Central memory CD8-positive, alpha-beta T cell (primary cell): ENCODE measurements around the gene LRRC36.
"Not testable (repeated sequence)": the region's sequence is repeated elsewhere in the genome, so short reads cannot be mapped to it uniquely, and the experiment has no call there.

Experiments used
- ATAC-seq: fragments of 150-1000 bp; cut with Tn5 transposase; replicated peaks from 2 replicates; pipeline ENCODE4 v1.10.0; 2022; ENCODE audit warnings: mild to moderate bottlenecking, moderate FRiP score, moderate number of reproducible peaks; ENCODE audit not compliant: poor library complexity, severe bottlenecking; ENCODE audit errors: extremely low read depth
- DNase-seq, 2 donors: peaks; one replicate each; pipeline ENCODE4 v3.0.0; 2021; ENCODE audit warnings: low spot score in 2 of 2
- H3K27ac Mint-ChIP-seq: one replicate; pipeline ENCODE4 v1.8.0; 2022; ENCODE audit warnings: low read depth, mild to moderate bottlenecking, moderate library complexity, mixed read lengths
- H3K27me3 Mint-ChIP-seq: one replicate; pipeline ENCODE4 v1.8.0; 2022; ENCODE audit warnings: mixed read lengths
- H3K36me3 Mint-ChIP-seq: one replicate; pipeline ENCODE4 v1.8.0; 2022; ENCODE audit warnings: mild to moderate bottlenecking, moderate library complexity, mixed read lengths; ENCODE audit not compliant: insufficient read depth
- H3K4me1 Mint-ChIP-seq: one replicate; pipeline ENCODE4 v1.8.0; 2022; ENCODE audit warnings: mixed read lengths
- H3K4me3 Mint-ChIP-seq: one replicate; pipeline ENCODE4 v1.8.0; 2022; ENCODE audit warnings: mild to moderate bottlenecking, moderate library complexity, mixed read lengths
- H3K9me3 Mint-ChIP-seq: one replicate; pipeline ENCODE4 v1.8.0; 2022; ENCODE audit warnings: mixed read lengths

The LRRC36 gene

GRCh38 chr16:67409631-67410030, 83.0 kb downstream of the LRRC36 start:
- Mint-ChIP-seq H3K4me3 (no peak overlapping the region), H3K4me1 (peaks cover 7% of the 10 kb centered on the region), H3K9me3 (no peaks in the 10 kb centered on the region), H3K27me3 (peaks cover 9% of the 10 kb centered on the region), H3K27ac (no peak overlapping the region), H3K36me3 (no peaks in the 10 kb centered on the region)
- no peak for ATAC-seq
- DNase-seq = no peak

DNA sequence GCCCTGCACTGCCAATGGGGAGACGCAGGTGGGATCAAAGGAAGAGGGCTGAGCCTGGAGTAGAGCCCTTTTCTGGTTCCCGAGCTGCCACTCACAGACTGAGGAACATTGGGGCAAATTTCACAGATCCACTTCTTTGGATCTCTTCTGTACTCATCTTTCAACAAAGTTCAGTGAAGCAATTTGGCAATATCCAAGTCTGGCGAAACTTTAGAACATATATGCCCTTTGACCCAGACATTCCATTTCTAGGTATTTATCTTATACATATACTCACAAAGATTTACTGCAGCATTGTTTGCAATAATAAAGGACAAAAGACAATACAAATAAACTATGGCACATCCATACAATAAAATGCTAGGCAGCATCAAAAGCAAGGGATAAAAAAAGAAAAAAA, 84.7 kb downstream of the LRRC36 start:
- Mint-ChIP-seq H3K4me3 (no peak overlapping the region), H3K36me3 (no peaks in the 10 kb centered on the region), H3K9me3 (no peaks in the 10 kb centered on the region), H3K27me3 (peaks cover 9% of the 10 kb centered on the region), H3K4me1 (peaks cover 13% of the 10 kb centered on the region), H3K27ac (no peak overlapping the region)
- DNase-seq (no peak), ATAC-seq (no peak)

- Mint-ChIP-seq H3K4me1 (peaks cover 18% of the 10 kb centered on the region), H3K9me3 (no peaks in the 10 kb centered on the region), H3K27me3 (peaks cover 12% of the 10 kb centered on the region), H3K27ac (no peak overlapping the region), H3K36me3 (peaks cover 1% of the 10 kb centered on the region), H3K4me3 (no peak overlapping the region)
- DNase-seq (no peak), ATAC-seq (no peak)
Observed at GRCh38 chr16:67412294-67412693, 85.7 kb downstream of the LRRC36 start.

DNA sequence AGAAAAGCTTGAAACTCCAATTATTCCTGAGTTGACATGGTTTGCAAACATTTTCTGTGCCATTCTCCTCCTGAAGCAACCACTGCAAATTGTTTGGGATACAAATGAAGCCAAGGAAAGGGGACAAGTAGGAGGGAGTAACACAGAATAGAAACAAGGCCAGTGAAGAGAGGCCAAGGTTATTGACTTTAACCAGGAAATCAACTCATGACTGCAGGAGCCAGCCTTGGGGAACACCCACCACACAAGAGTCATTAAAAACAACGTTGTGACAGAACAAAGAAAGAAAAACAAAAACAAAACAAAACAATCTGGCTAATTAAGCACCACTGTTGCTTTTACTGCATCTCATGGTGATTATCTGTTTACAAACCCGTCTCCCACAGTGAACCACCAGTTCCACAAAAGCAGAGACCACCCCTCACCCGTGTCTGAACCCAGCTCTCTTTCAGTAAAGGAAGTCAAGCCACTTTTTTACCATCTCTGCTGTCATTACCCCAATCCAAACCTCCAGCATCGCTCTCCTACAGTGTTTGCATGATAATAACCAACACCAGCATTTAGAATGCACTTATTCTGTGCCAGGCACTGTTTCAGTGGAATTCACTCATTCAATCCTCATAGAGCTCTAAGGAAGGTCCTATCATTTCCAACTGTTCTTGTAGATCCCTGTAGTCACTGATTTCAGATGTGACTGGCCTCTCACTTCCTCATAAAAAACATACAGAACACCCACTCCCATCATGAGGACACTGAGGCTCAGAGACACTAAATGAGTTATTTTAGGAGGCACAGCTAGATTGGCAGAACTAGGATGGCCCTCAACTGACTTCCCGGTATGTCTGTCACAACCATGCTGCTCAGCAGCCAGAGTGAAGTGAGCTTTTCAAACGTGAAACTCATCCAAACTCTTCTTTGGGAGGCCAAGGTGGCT, 87.6 kb downstream of the LRRC36 start:
- Mint-ChIP-seq H3K36me3 (peaks cover 1% of the 10 kb centered on the region), H3K9me3 (no peaks in the 10 kb centered on the region), H3K27ac (no peak overlapping the region), H3K27me3 (peaks cover 14% of the 10 kb centered on the region), H3K4me1 (peaks cover 18% of the 10 kb centered on the region), H3K4me3 (no peak overlapping the region)
- DNase-seq (no peak), ATAC-seq (no peak)

GRCh38 chr16:67415421-67415820, 88.8 kb downstream of the LRRC36 start:
- not testable (repeated sequence) for H3K27me3 Mint-ChIP-seq
- peaks cover 18% of the 10 kb centered on the region for H3K4me1 Mint-ChIP-seq

GRCh38 chr16:67415872-67416793, 89.5 kb downstream of the LRRC36 start, which contains the start of gene ZDHHC1:
ZDHHC1 (minus strand) TSS chr16:67416477; CDS start chr16:67407775, 8,702 bp downstream.
- ATAC-seq (peak; percentile 79), DNase-seq (peak in 1 of 2 donors; percentile 31)
- H3K9me3 Mint-ChIP-seq = no peaks in the 10 kb centered on the region
- peaks cover 1% of the 10 kb centered on the region for H3K36me3 Mint-ChIP-seq
- peaks cover 18% of the 10 kb centered on the region for H3K4me1 Mint-ChIP-seq
- peak within 1 kb of the TSS; percentile 80 for H3K4me3 Mint-ChIP-seq
- no peak within 1 kb of the TSS for H3K27ac Mint-ChIP-seq
- peaks cover 9% of the 10 kb centered on the region for H3K27me3 Mint-ChIP-seq

More at GRCh38 chr16:67415421-67415820, 88.8 kb downstream of the LRRC36 start:
- not testable (repeated sequence) for DNase-seq, H3K36me3 Mint-ChIP-seq, ATAC-seq, H3K27ac Mint-ChIP-seq, H3K9me3 Mint-ChIP-seq
- H3K4me3 Mint-ChIP-seq = peak overlapping the region; percentile 50

DNA sequence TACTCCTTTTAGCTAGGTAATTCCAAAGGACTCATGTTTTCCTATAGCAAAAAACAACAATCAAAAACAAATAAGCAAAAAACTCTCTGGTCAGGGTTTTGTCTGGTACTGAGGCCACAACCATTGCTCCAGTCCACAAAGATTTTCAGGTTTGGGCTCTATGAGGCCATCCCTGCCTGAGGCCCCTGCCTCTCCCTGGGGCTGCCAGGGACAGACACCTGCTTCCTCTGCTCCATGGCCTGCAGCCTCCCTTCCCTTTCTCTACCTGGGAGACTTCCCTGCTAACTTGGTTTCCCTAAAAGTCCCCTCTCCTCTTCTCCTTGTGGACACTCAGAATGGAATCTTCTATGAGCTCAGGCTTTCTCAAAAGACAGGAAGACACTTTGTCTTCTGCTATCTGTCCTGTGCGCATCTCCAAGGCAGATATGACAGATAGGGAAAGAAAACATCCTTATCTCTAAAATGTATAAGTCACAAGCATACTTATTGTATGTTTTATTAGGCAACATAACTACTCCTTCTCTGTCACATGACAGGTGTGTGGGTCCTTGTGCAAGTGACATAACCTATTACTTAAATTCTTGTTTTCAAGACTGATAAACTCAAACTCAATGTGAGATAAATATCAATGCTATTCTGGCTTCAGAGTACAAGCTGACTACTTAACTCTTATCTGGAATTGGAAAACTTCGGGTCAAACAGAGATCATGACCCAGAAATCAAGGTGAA, 90.9 kb downstream of the LRRC36 start:
- no peaks in the 10 kb centered on the region for H3K9me3 Mint-ChIP-seq
- H3K27me3 Mint-ChIP-seq = peaks cover 13% of the 10 kb centered on the region
- ATAC-seq = no peak
- no peak for DNase-seq
- H3K36me3 Mint-ChIP-seq = peaks cover 1% of the 10 kb centered on the region
- peak overlapping the region; percentile 80 for H3K4me3 Mint-ChIP-seq
- no peak overlapping the region for H3K27ac Mint-ChIP-seq
- peaks cover 18% of the 10 kb centered on the region for H3K4me1 Mint-ChIP-seq

- Mint-ChIP-seq H3K4me1 (peaks cover 12% of the 10 kb centered on the region), H3K27me3 (peaks cover 28% of the 10 kb centered on the region), H3K9me3 (no peaks in the 10 kb centered on the region), H3K36me3 (peaks cover 1% of the 10 kb centered on the region), H3K27ac (no peak overlapping the region), H3K4me3 (no peak overlapping the region)
- ATAC-seq (no peak), DNase-seq (no peak)
Observed at GRCh38 chr16:67419502-67419901, 92.9 kb downstream of the LRRC36 start.

DNA sequence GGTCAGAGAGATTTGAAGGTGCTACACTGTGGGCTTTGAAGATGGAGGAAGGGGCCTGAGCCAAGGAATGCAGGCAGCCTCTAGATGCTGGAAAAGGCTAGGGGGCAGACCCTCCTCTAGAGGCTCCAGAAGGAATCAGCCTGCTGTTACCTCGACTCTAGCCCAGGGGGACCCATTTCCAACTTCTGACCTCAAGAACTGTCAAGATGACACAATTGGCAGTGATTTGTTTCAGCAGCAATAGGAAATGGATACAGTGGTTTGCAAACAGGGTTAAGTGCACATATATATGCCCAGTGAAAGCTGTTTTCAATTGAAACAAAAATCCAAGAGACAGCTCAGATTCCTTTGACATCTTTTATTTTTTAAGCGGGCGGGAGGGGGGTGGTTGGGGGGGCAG, 93.3 kb downstream of the LRRC36 start:
- Mint-ChIP-seq H3K27me3 (peaks cover 31% of the 10 kb centered on the region), H3K4me3 (no peak overlapping the region), H3K9me3 (no peaks in the 10 kb centered on the region), H3K36me3 (peaks cover 1% of the 10 kb centered on the region), H3K27ac (no peak overlapping the region), H3K4me1 (peaks cover 11% of the 10 kb centered on the region)
- no peak for DNase-seq
- ATAC-seq = no peak

DNA sequence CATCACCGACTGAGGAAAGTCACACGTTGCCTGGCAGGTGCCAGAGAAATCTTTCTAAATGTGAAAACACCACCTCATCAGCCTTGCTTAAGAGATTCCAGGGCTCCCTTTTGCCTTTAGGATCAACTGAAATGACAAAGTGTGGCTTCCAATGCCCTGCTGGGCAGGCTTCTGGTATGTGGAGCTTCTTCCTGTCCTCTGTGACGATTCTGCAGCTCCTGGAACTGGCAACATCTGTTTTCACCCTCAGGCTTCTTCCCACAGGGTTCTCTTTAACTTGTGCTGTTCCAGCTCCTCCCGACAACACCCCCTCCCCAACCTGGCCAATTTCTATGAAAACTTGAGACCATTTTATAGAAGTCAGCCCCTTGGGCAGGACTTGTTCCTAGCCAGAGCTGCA, 94.4 kb downstream of the LRRC36 start:
- no peak for ATAC-seq
- H3K27ac Mint-ChIP-seq = no peak overlapping the region
- H3K36me3 Mint-ChIP-seq = peaks cover 1% of the 10 kb centered on the region
- H3K9me3 Mint-ChIP-seq = no peaks in the 10 kb centered on the region
- DNase-seq = no peak
- peaks cover 39% of the 10 kb centered on the region for H3K27me3 Mint-ChIP-seq
- H3K4me1 Mint-ChIP-seq = peaks cover 6% of the 10 kb centered on the region
- H3K4me3 Mint-ChIP-seq = no peak overlapping the region

GRCh38 chr16:67423015-67423414, 96.4 kb downstream of the LRRC36 start:
- no peak for DNase-seq
- Mint-ChIP-seq H3K4me3 (no peak overlapping the region), H3K27me3 (peaks cover 50% of the 10 kb centered on the region), H3K27ac (no peak overlapping the region), H3K36me3 (no peaks in the 10 kb centered on the region), H3K4me1 (no peaks in the 10 kb centered on the region), H3K9me3 (no peaks in the 10 kb centered on the region)
- no peak for ATAC-seq
